HEK293 (cell line): ENCODE data around the gene CLCN7.

Experiments
- CTCF ChIA-PET: fragments of 350-600 bp; formaldehyde crosslinking; extraction: SDS; loops from one replicate; lab custom pipeline; 2021; ENCODE audit warnings: antibody characterized with exemption; lab: Yijun Ruan, JAX
- POLR2A ChIA-PET: fragments of 300-600 bp; formaldehyde crosslinking; extraction: SDS; loops from one replicate; lab custom pipeline; 2020; ENCODE audit warnings: antibody characterized with exemption, inconsistent platforms; lab: Yijun Ruan, JAX
- H3K27ac ChIP-seq: fragments of 200-500 bp; sonication (Bioruptor generic); 2 replicates; pipeline ENCODE4 v1.5.1; 2014; ENCODE audit warnings: low read depth, low read length, control low read depth, inconsistent platforms; ENCODE audit errors: extremely low read depth
- H3K36me3 ChIP-seq, 2 experiments: fragments of 200-500 bp in 1 of 2; sonication (Bioruptor generic) in 1 of 2; 1 replicate in 1 of 2; 2 replicates in 1 of 2; pipeline ENCODE4 v1.5.1; 2014 to 2017; ENCODE audit warnings: inconsistent platforms in 2 of 2, low read length in 2 of 2; ENCODE audit not compliant: control insufficient read depth in 2 of 2, insufficient read depth in 1 of 2
- H3K4me1 ChIP-seq: fragments of 200-500 bp; sonication (Bioruptor generic); 2 replicates; pipeline ENCODE4 v1.5.1; 2014; ENCODE audit warnings: mild to moderate bottlenecking, low read length, inconsistent platforms; ENCODE audit not compliant: control insufficient read depth, insufficient read depth
- H3K4me3 ChIP-seq: 2 replicates; pipeline ENCODE4 v1.5.1; 2011; ENCODE audit warnings: low read depth, mild to moderate bottlenecking, control low read depth, low read length, moderate library complexity
- H3K9me3 ChIP-seq: fragments of 200-500 bp; sonication (Bioruptor generic); 2 replicates; pipeline ENCODE4 v1.5.1; 2014; ENCODE audit warnings: low read depth, low read length, inconsistent platforms; ENCODE audit not compliant: control insufficient read depth, insufficient read depth
- ATF2 ChIP-seq: fragments of 450-650 bp; formaldehyde crosslinking; IDR thresholded peaks from 2 replicates; pipeline ENCODE4 v1.5.1; 2016; ENCODE audit warnings: missing biosample characterization, missing genetic modification characterization, low read depth
- BCL11A ChIP-seq: fragments of 450-650 bp; formaldehyde crosslinking; IDR thresholded peaks from 2 replicates; pipeline ENCODE4 v1.5.1; 2016; ENCODE audit warnings: low read depth, missing biosample characterization, missing genetic modification characterization
- OVOL3 ChIP-seq: fragments of 450-650 bp; formaldehyde crosslinking; IDR thresholded peaks from 2 replicates; pipeline ENCODE4 v1.5.1; 2016; ENCODE audit warnings: missing biosample characterization, missing genetic modification characterization
- PRDM1 ChIP-seq: fragments of 450-650 bp; formaldehyde crosslinking; IDR thresholded peaks from 2 replicates; pipeline ENCODE4; 2016; ENCODE audit warnings: missing biosample characterization, missing genetic modification characterization
- REST ChIP-seq: fragments of 450-650 bp; formaldehyde crosslinking; IDR thresholded peaks from 2 replicates; pipeline ENCODE4 v1.5.1; 2016; ENCODE audit warnings: missing biosample characterization, missing genetic modification characterization
- SP7 ChIP-seq: fragments of 450-650 bp; formaldehyde crosslinking; IDR thresholded peaks from 2 replicates; pipeline ENCODE4 v1.5.1; 2016; ENCODE audit warnings: missing biosample characterization, missing genetic modification characterization
- ZBTB49 ChIP-seq: fragments of 450-650 bp; formaldehyde crosslinking; IDR thresholded peaks from 2 replicates; pipeline ENCODE4 v1.5.1; 2016; ENCODE audit warnings: missing biosample characterization, missing genetic modification characterization, low read depth
- ZBTB7A ChIP-seq: fragments of 450-650 bp; formaldehyde crosslinking; IDR thresholded peaks from 2 replicates; pipeline ENCODE4 v1.5.1; 2016; ENCODE audit warnings: low read depth, missing biosample characterization, missing genetic modification characterization
- ZIC2 ChIP-seq: fragments of 450-650 bp; formaldehyde crosslinking; IDR thresholded peaks from 2 replicates; pipeline ENCODE4 v1.5.1; 2016; ENCODE audit warnings: missing biosample characterization, missing genetic modification characterization
- ZNF10 ChIP-seq: fragments of 450-650 bp; formaldehyde crosslinking; IDR thresholded peaks from 2 replicates; pipeline ENCODE4 v1.5.1; 2017; ENCODE audit warnings: missing biosample characterization, missing genetic modification characterization
- ZNF133 ChIP-seq: fragments of 450-650 bp; formaldehyde crosslinking; IDR thresholded peaks from 2 replicates; pipeline ENCODE4 v1.5.1; 2016; ENCODE audit warnings: missing biosample characterization, missing genetic modification characterization
- ZNF202 ChIP-seq: fragments of 450-650 bp; formaldehyde crosslinking; IDR thresholded peaks from 2 replicates; pipeline ENCODE4 v1.5.1; 2016; ENCODE audit warnings: missing biosample characterization, missing genetic modification characterization, borderline replicate concordance
- ZNF24 ChIP-seq: fragments of 450-650 bp; formaldehyde crosslinking; IDR thresholded peaks from 2 replicates; pipeline ENCODE4 v1.5.1; 2016; ENCODE audit warnings: missing biosample characterization, missing genetic modification characterization
- ZNF302 ChIP-seq: fragments of 450-650 bp; formaldehyde crosslinking; IDR thresholded peaks from 2 replicates; pipeline ENCODE4 v1.5.1; 2016; ENCODE audit warnings: missing biosample characterization, missing genetic modification characterization, low read depth
- ZNF311 ChIP-seq: fragments of 450-650 bp; formaldehyde crosslinking; IDR thresholded peaks from 2 replicates; pipeline ENCODE4 v1.5.1; 2017; ENCODE audit warnings: missing biosample characterization, missing genetic modification characterization, borderline replicate concordance
- ZNF335 ChIP-seq: fragments of 450-650 bp; formaldehyde crosslinking; conservative IDR thresholded peaks from 2 replicates; pipeline ENCODE4 v1.5.1; 2016; ENCODE audit warnings: missing biosample characterization, missing genetic modification characterization
- ZNF433 ChIP-seq: fragments of 450-650 bp; formaldehyde crosslinking; IDR thresholded peaks from 2 replicates; pipeline ENCODE4 v1.5.1; 2016; ENCODE audit warnings: missing biosample characterization, missing genetic modification characterization, low read depth
- ZNF514 ChIP-seq: fragments of 450-650 bp; formaldehyde crosslinking; IDR thresholded peaks from 2 replicates; pipeline ENCODE4 v1.5.1; 2016; ENCODE audit warnings: missing biosample characterization, missing genetic modification characterization
- ZNF548 ChIP-seq: fragments of 450-650 bp; formaldehyde crosslinking; IDR thresholded peaks from 2 replicates; pipeline ENCODE4 v1.5.1; 2016; ENCODE audit warnings: missing biosample characterization, missing genetic modification characterization
- ZNF585B ChIP-seq: fragments of 450-650 bp; formaldehyde crosslinking; IDR thresholded peaks from 2 replicates; pipeline ENCODE4 v1.5.1; 2016; ENCODE audit warnings: missing biosample characterization, missing genetic modification characterization
- ZNF610 ChIP-seq: fragments of 450-650 bp; formaldehyde crosslinking; IDR thresholded peaks from 2 replicates; pipeline ENCODE4 v1.5.1; 2016; ENCODE audit warnings: missing biosample characterization, missing genetic modification characterization, borderline replicate concordance
- ZNF658 ChIP-seq: fragments of 450-650 bp; formaldehyde crosslinking; IDR thresholded peaks from 2 replicates; pipeline ENCODE4; 2016; ENCODE audit warnings: missing biosample characterization, missing genetic modification characterization
- ZNF677 ChIP-seq: fragments of 450-650 bp; IDR thresholded peaks from 2 replicates; pipeline ENCODE4 v1.5.0; 2018; ENCODE audit warnings: missing biosample characterization, mild to moderate bottlenecking, missing genetic modification characterization, moderate library complexity
- ZNF768 ChIP-seq: fragments of 450-650 bp; formaldehyde crosslinking; IDR thresholded peaks from 2 replicates; pipeline ENCODE4 v1.5.1; 2018; ENCODE audit warnings: missing biosample characterization, mild to moderate bottlenecking, missing genetic modification characterization
- ZNF843 ChIP-seq: fragments of 450-650 bp; formaldehyde crosslinking; IDR thresholded peaks from 2 replicates; pipeline ENCODE4 v1.5.1; 2016; ENCODE audit warnings: missing biosample characterization, missing genetic modification characterization

Gene CLCN7

GRCh38 chr16:1464894-1465566, 9.8 kb downstream of the CLCN7 start:
- ChIA-PET CTCF (interaction anchor here (0.7 to 1.3 kb wide), 2 partner anchors 23 to 101 kb away, joined by 3 to 4 read pairs; no protein-coding TSS in a partner anchor), POLR2A (no interaction called here)
- Histone ChIP-seq H3K4me1 (no peaks in the 10 kb centered on the region), H3K36me3 (peaks cover 0 to 27% of the 10 kb centered on the region in 2 experiments; a peak in 1 of 3 replicates), H3K27ac (no peak overlapping the region), H3K4me3 (no peak overlapping the region), H3K9me3 (no peaks in the 10 kb centered on the region)
- no peak for TF ChIP-seq ZNF843
- TF ChIP-seq ZNF10 = no peak
- TF ChIP-seq OVOL3 (tag by site-specific recombination) = no peak
- no peak for TF ChIP-seq ZNF585B (tag by site-specific recombination)
- no peak for TF ChIP-seq ZNF302 (tag by site-specific recombination)
- no peak for TF ChIP-seq ZNF311 (tag by site-specific recombination)

GRCh38 chr16:1464196-1464893, 10.5 kb downstream of the CLCN7 start:
- H3K36me3 ChIP-seq = peaks cover 0 to 30% of the 10 kb centered on the region in 2 experiments; a peak in 1 of 3 replicates
- ChIA-PET POLR2A (no interaction called here), CTCF (interaction anchor here (1.3 kb wide), 1 partner anchor 100 kb away, joined by 4 read pairs; no protein-coding TSS in a partner anchor)
- H3K4me1 ChIP-seq = no peaks in the 10 kb centered on the region
- TF ChIP-seq ZNF433 (tag by site-specific recombination) = no peak
- TF ChIP-seq ZBTB49 (tag by site-specific recombination) = no peak
- no peak for TF ChIP-seq ZNF548 (tag by site-specific recombination)
- no peak for TF ChIP-seq PRDM1
- TF ChIP-seq ZNF658 = no peak
- TF ChIP-seq ZNF335 (tag by site-specific recombination) = no peak
- TF ChIP-seq ZNF24 (tag by site-specific recombination) = no peak
- TF ChIP-seq ZNF610 (tag by site-specific recombination) = no peak
- TF ChIP-seq ZNF677 (tag by site-specific recombination) = no peak
- TF ChIP-seq ZIC2 (tag by site-specific recombination) = no peak
- no peak for TF ChIP-seq ZNF768
- TF ChIP-seq ATF2 (tag by site-specific recombination) = no peak
- TF ChIP-seq, all 188 proteins: peak for 0
- Histone ChIP-seq H3K9me3 (no peaks in the 10 kb centered on the region), H3K27ac (no peak overlapping the region), H3K4me3 (no peak overlapping the region)

GRCh38 chr16:1461146-1461545, 13.7 kb downstream of the CLCN7 start:
- no peaks in the 10 kb centered on the region for H3K4me1 ChIP-seq
- POLR2A ChIA-PET = no interaction called here
- H3K9me3 ChIP-seq = no peaks in the 10 kb centered on the region
- no peak overlapping the region for H3K4me3 ChIP-seq
- H3K27ac ChIP-seq = no peak overlapping the region
- CTCF ChIA-PET = no interaction called here
- peaks cover 0 to 53% of the 10 kb centered on the region in 2 experiments; a peak in 1 of 3 replicates for H3K36me3 ChIP-seq
- no peak for TF ChIP-seq ZBTB7A (tag by site-specific recombination)
- TF ChIP-seq ZNF843 = no peak
- TF ChIP-seq ZNF514 (tag by site-specific recombination) = no peak
- TF ChIP-seq REST (tag by site-specific recombination) = no peak
- no peak for TF ChIP-seq ZNF202 (tag by site-specific recombination)
- no peak for TF ChIP-seq ZNF133 (tag by site-specific recombination)
- no peak for TF ChIP-seq SP7
- no peak for TF ChIP-seq BCL11A (tag by site-specific recombination)
